Measurements from ENCODE around the gene ICAM3.
"Not testable (repeated sequence)": the region's sequence is repeated elsewhere in the genome, so short reads cannot be mapped to it uniquely, and the experiment has no call there.

ICAM3 gene

GRCh38 chr19:10374931-10375330 is 35.5 kb upstream of the ICAM3 start:
- DNase-seq (ENCODE audit: low read depth), result no peak
- H3K4me3 ChIP-seq (ENCODE audit: low read length), result no peak overlapping the region
- TF ChIP-seq, protein P1, sequence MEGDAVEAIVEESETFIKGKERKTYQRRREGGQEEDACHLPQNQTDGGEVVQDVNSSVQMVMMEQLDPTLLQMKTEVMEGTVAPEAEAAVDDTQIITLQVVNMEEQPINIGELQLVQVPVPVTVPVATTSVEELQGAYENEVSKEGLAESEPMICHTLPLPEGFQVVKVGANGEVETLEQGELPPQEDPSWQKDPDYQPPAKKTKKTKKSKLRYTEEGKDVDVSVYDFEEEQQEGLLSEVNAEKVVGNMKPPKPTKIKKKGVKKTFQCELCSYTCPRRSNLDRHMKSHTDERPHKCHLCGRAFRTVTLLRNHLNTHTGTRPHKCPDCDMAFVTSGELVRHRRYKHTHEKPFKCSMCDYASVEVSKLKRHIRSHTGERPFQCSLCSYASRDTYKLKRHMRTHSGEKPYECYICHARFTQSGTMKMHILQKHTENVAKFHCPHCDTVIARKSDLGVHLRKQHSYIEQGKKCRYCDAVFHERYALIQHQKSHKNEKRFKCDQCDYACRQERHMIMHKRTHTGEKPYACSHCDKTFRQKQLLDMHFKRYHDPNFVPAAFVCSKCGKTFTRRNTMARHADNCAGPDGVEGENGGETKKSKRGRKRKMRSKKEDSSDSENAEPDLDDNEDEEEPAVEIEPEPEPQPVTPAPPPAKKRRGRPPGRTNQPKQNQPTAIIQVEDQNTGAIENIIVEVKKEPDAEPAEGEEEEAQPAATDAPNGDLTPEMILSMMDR (conservative IDR thresholded peaks at IDR 0.05; ENCODE audit: low read depth, low read length), result no peak

DNA sequence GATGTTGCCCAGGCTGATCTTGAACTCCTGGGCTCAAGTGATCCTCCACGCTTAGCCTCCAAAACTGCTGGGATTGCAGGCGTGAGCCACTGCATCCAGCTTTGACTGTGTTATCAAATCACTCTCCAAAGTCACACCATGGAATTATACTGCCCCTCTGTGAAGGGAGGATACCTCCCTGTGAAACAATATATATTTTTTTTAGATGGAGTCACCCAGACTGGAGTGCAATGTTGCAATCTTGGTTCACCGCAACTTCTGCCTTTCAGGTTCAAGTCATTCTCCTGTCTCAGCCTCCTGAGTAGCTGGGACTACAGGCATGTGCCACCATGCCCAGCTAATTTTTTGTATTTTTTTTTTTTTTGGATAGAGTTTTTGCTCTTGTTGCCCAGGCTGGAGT is 33.3 kb upstream of the ICAM3 start:
- no peak overlapping the region for H3K4me3 ChIP-seq (ENCODE audit: low read length)
- TF ChIP-seq, protein P1 (conservative IDR thresholded peaks at IDR 0.05; ENCODE audit: low read depth, low read length), result no peak
- no peak for DNase-seq (ENCODE audit: low read depth)

DNA sequence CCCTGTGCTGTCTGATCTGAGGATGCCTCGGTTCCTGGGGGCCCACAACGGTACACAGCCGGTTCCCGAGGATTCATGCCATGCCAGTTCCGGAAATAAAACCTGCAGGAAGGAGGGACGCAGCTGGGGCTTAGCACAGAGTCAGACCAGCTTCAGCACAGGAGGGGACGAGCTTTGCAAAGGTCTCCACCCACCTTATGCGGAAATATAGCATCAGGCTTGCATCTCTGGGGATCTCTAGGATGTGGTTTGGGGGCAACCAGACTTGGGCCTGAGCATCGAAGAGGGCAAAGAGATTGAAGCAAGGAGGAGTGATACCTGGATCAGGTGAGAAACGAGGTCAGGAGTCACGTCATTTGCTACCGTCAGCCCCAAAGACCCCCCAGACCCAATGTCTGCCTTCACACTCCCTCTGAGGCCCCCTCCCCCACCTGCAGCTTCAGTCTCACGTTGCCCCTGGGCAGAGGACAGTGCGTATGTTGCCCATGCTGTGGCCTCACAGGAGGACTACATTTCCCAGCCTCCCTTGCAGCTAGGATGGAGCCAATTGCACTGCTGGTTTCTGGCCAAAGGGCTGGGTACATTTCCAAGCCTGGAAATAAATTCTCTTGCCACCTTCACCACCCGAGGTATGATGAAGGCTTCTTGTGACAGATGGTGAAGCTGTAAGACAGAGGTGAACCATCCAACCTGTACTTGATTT is 28.8 kb upstream of the ICAM3 start:
- no peak for DNase-seq (ENCODE audit: low read depth)
- no peak overlapping the region for H3K4me3 ChIP-seq (ENCODE audit: low read length)
- TF ChIP-seq, protein P1 (conservative IDR thresholded peaks at IDR 0.05; ENCODE audit: low read depth, low read length), result no peak

GRCh38 chr19:10366950-10367512 is 27.6 kb upstream of the ICAM3 start:
- not testable (repeated sequence) for DNase-seq (ENCODE audit: low read depth)

GRCh38 chr19:10365518-10365917 is 26.1 kb upstream of the ICAM3 start:
- TF ChIP-seq, protein P1 (conservative IDR thresholded peaks at IDR 0.05; ENCODE audit: low read depth, low read length), result no peak

More at GRCh38 chr19:10366950-10367512, 27.6 kb upstream of the ICAM3 start:
- H3K4me3 ChIP-seq (ENCODE audit: low read length), result not testable (repeated sequence)

DNA sequence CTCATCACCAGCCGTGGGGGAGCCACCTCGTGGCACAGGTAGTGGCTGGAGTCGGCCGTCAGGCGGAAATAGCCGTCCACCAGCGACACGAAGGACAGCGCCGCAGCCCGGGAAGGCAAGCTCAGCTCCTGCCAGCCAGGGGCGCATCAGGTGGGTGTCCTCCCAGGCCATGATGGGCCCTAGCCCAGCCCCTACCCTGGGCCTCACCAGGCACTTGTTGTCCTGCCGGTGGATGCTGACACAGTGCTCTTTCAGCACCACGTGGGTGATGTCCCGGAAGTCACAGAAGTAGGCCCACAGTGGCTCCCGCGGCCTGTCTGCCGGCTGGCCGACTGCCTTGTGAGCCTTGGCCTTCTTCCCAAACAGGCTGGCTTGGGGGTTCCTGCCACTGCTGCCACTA is 25.2 kb upstream of the ICAM3 start:
- TF ChIP-seq, protein P1 (conservative IDR thresholded peaks at IDR 0.05; ENCODE audit: low read depth, low read length), result no peak
- H3K4me3 ChIP-seq (ENCODE audit: low read length), result no peak overlapping the region
- no peak for DNase-seq (ENCODE audit: low read depth)

More at GRCh38 chr19:10365518-10365917, 26.1 kb upstream of the ICAM3 start:
- H3K4me3 ChIP-seq (ENCODE audit: low read length), result no peak overlapping the region
- no peak for DNase-seq (ENCODE audit: low read depth)

DNA sequence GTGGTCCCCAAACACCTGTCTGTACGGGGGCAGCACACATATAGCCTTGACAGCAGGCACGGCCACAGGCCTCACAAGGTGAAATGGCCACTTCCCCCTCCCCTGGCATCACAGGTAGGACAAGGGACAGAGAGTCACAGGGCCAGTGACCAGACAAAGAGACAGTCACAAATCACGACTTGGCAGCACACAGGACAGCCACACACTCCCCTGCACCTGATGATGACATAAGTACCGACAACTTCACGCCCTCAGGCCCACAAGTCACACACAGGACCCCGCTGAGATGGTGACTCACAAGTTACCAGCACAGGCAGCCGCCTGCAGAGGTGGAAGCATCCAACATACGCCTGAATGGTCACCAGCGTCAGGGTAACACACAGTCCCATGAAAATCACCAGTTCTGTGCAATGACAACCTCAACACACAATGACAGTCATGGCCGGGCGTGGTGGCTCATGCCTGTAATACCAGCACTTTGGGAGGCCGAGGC is 24.4 kb upstream of the ICAM3 start:
- DNase-seq (ENCODE audit: low read depth), result no peak
- no peak overlapping the region for H3K4me3 ChIP-seq (ENCODE audit: low read length)
- TF ChIP-seq, protein P1 (conservative IDR thresholded peaks at IDR 0.05; ENCODE audit: low read depth, low read length), result no peak

Measured in retinal pigment epithelial cell (primary cell).